OCI-M2 (cell line): ENCODE results near the gene POP7.

ENCODE experiments used
- DNase-seq: peaks from one replicate; lab custom pipeline; 2025; ENCODE audit not compliant: unreplicated experiment; lab: John Stamatoyannopoulos, UW

Gene POP7

DNA sequence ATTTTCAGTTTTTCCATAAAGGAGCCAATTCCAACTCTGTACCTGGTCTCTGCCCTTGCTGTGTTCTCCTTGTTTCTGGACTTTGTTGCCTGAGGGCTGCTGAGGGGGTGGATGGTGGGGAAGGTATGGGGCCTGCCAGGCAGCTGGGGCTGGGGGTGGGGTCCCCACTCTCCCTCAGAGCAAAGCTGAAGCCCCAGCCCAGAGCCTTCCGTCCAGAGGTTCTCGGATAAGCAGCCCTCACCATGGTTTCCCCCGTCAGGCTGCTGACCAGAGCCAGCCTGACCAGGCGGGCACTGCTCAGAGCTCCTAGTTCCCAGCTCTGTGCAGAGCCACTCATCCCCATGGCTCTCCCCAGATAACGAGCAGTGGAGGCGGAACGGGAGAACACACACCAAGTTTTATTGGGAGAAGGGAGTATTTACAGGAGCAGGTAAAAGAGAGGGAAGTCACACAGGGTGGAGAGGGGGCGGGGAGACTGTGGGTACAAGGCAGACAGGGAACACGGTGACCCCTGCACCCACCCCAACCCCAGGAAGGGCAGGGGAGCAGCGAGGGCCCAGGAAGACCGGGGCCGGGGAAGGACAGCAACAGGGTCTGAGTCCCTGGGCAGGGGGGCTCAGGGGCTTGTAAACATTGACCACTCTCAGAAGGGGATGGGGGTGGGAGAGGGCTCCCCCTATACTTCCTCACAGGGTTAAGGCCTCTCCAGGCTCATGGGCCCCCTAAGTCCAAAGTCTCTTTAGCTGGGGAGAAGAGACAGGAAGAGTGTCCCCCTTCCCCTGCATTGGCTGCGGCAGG, 26.6 kb upstream of the POP7 start:
- DNase-seq, result no peak

DNA sequence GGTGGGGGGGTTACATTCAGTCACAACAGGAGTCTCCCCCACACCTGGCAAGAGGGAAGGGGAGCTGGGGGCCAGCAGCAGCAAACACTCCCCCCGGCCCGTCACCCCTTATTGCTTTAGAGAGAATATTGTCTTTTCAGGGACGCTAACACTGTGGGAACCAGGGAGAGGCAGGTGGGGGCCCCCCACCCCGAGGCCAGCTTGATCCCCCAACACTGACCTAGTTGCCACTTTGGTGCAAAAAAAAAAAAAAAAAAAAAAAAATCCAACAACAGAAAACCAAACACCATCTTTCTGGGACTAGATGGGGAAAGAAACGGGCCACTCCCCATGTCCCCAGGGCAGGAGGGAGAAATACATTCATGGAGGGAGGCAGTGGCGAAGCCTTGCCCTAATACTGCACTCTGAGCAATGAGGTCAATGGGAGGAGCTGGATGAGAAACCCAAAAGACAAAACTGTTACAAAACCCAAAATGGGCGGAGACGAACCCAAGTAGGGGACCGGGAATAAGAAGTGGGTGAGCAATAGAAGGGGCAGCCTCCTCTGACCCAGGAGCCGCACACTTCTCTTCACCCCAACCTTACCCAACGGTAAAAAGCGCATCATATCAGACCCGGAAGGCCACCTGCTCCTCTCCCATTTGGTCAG, 25.9 kb upstream of the POP7 start:
- no peak for DNase-seq

DNA sequence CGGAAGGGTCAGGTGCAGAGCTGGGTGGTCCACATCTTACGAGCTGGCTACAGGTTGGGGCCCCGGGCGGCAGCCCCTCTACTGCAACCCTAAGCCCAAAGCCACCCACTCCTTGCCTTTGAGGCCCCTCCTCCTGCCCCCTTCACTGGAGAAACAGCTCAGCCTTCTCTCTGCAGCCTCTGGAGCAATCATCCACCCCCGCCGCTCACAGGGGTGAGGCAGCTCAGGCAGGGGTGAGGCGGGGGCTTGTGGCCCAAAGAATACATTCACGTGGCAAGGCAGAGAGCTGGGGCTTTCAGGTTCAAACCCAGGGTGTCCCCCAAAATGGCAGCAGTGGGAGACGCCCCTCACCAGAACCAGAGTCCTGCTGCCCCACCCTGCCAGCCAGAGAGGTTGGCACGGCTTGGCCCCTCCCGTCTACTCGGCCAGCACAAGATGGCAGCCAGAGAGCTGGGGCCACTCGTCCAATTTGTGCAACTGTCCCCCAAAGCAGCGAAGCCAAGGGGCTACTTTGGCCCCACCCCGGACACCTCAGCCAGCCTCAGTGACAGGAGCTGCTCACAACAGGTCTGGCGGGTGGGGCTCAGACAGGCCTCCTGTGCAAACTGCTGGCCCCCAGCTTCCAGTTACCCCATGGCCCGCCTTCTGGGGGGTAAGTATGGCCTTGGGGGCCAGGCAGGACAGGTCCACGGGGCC, 25.2 kb upstream of the POP7 start:
- DNase-seq, result no peak

DNA sequence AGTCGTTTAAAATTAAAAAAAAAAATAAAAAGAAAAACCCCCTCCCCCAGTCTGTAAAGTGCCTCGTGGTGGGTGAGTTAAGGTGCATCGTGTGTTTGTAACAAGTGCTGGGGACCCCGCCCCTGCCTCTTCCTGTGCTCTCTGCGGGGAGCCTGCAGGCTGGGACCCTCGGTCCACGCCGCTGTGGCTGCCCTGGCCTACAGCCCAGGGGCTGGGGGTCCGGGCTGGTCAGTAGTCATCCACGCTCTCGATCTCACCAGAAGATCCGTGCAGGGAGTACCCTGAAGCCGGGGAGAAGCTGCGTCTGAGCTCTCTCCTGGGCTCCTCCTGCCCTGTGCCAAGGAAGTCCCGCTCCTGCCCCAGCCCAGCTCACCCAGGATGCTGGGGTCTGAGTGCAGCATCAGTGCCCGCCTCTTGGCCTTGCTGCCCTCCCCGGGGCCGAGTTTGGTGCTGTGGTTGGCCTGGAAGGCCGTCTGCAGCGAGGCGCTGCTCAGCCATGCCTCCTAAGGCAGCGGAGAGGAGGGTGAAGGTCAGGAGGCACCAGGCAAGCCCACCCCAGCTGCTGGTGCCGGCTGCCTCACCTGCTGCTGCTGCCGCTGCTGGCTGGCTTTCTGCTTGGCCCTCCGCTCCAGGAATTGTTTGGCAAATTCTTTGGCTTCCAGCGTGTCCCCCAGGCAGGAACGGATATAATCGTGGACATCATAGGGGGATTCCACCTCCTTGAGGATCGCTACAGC, 24.3 kb upstream of the POP7 start:
- no peak for DNase-seq

DNA sequence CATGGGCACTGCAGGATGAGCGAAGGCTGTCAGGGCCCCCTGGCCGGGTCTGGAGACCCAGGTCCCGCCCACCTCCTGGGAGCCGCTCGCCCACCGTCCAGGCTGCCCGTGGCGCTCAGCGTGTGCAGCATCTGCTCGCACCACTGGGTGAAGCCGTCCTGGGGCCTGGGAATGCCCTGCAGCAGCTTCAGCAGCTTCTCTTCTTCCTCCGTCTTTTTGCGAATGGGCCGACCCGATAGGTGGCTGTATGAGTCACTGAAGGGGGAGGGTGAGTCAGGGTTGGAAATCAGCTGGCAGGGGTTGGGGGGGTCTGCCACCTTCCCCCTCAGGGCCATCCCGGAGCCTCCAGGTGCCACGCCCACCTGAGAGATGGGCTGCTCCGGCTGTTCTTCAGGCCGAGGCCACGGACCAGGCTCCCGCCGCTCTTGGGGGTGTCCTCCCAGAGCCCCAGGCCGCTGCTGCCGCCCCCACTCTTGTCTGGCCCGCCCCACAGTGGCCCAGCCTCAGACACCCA, 23.6 kb upstream of the POP7 start:
- no peak for DNase-seq

DNA sequence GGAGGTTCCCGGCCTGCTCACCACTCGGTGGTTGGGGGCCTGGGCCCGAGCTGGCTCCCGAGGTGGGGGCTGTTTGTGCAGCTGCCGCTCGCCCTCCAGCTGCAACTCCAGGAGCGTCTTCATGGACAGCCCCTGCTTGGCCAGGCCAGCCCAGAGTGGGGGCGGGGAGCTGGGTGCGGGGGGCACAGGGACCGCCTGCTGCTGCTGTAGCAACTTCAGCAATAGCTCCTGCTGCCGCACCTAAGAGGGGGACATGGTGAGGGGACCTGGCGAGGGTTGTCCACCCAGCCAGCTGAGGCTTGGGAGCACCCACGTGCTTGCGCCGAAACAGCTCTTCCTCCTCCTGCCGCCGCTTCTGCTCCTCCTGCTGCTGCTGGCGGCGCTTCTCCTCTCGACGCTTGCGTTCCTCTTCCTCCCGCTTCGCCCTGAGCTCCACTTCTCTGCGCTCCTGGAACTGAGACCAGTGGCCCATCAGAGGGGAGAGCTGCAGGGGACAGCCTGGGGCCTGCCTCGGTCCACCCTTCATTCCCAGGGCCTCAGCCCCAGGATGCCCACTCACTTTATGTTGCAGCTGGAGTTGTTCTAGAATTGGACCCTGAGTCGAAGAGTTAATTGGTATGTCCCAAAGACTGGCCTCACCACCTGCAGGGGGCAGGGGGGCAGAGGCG, 22.8 kb upstream of the POP7 start:
- no peak for DNase-seq

DNA sequence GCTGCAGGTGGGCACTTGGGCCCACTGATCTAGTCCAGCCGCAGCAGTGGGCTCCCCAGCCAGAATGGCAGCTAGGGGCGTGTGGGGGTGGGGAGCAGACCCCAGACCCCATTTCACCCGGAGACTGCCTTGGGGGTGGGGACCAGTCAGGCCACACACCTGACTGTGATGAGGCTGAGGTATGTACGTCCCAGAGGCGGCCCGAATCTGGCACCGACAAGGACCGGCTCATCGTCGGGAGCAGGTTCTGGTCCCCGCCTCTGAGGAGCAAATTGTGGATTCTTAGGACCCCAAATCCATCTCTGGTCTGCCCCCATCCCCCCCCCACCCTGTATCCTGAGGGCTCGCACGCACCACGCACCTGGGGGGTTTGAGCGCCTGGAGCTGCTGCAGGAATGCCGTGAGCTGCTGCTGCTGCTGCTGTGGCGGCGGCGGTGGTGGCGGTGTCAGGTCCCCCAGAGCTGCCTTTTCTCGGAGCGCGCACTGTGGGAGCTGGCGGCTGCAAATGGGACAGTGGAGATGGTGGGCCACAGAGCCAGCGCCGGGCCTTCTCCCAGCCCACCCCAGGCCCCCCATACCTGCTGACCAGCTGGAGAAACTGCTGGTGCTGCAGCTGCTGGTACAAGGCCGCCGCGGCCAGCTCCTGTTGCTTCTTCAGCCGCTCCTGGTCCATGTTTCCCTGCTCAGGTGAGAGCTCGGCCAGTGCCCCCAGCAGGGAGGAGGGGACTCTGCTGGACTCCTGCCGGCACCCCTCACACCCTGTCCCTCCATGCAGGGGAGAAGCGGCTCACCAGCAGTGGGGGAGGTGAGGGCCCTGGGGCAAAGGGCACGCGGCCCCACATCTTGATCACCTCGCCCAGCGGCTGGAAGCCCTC, 22.0 kb upstream of the POP7 start:
- no peak for DNase-seq

DNA sequence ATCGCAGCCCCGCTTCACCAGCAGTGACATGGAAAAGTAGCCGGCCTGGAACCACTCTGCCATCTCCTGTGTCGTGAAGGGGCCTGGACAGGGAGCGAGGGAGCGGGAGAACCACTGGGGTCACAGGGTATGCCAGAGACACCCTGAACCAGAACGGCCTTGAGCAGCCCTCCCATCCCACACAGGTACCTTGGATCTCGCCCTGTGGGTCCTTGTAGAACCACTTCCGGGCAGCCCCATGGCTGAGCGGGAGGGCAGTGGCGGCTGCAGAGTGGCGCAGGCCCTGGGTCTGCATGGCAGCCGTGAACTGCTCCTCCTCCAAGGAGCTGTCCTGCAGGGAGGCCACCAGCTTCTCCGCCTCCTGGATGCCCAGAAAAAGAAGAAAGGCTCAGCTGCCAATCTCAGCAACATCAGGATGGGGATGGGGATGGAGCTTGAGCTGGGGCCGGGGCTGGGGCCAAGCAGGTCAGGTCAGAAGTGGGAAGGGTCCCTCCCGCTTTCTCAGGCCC, 21.3 kb upstream of the POP7 start:
- no peak for DNase-seq

DNA sequence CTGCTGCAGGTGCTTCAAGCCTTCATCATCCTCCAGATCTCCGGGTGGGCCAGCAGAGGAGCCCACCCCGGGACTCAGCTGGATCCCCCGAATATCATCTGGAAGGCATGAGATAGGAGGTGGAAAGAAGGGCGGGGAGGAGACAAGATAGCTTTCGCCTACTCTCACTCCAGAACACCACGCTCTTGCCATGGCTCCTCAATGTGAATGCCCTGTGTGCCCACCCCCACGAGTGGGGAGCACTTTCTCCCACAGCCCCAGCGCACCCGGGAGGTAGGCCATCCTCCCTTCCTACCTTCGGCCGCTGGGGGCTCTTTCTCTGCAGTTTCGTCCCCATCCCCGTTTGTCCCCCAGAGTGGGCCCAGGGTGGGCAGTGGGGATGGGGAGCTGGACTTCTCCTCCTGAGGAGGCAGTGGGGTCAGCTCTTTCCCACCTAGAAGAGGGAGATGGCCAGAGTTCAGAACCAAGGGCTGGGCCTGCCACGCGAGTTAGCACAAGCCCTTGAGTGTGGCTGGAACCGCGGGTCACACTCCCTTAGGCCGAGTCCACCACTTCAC, 20.8 kb upstream of the POP7 start:
- DNase-seq, result no peak

DNA sequence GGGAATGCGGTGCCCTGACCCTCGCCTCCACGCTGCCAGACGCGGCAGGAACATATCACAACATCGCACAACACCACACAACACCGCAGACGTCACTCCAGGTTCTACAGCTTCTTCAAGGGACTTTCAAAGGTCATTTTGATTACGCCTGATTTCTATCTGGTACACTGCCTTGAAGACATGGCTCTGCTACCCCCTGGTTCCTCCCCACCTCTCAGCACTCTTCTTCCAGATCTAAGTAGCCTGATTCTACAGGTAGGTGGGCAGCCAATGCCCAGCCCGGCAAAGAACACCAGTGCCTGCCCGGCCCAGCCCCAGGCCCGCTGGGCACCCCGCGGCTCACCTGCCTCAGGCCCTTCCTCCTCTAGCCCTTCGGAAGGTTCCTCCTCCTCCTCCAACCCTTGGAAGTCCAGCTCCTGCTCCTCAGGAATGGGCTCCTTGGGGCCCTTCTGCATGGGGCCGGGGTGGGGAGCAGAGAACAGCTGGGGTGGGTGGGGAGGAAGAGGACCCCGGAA, 20.2 kb upstream of the POP7 start:
- DNase-seq, result no peak

DNA sequence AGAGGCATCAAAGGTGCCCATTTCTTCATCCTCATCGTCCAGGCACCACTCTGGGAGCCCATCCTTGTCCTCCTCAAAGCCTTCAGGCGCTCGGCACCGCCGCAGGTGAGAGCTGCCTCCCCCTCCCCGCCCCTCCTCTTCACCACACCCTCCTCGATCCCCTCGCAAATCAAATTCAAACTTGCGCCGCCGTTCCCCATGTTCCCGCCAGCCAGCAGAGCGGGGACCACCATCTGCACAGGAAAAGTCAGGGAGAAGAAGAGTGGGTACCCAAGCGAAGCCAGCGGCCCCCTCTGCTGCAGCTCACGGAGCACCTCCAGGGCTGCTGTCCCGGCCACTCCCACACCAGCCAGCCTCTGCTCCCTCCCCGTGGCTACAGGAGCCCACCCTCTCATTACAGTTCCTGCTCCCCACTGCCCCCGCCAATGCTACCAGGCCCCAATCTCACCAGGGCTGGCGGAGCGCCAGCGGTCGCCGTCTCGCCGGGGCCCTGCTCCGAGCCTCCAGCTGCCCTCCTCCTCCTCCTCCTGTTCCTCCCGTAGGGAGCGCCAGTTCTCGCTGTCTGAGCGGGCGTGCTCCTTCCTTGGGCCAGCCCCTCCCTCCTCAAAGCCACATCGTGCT, 19.6 kb upstream of the POP7 start:
- DNase-seq, result no peak

DNA sequence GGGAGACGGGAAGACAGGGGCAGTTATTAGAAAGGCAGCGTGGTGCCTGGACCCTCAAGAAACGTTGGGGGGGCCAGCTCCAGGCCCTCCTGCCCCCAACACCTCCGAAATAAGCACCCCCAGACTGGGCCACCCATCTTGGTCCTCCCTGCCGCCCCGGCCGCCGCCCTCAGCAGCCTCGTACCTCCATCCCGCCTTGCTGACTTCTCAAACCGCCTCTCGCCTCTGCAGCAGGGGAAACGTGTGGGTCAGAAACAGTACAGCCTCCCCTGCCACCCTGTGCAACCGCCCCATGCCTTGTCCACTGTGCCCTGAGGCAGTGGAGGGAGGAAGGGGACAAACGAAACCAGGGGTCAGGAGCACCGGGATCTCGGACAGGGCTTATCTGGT, 19.1 kb upstream of the POP7 start:
- no peak for DNase-seq

DNA sequence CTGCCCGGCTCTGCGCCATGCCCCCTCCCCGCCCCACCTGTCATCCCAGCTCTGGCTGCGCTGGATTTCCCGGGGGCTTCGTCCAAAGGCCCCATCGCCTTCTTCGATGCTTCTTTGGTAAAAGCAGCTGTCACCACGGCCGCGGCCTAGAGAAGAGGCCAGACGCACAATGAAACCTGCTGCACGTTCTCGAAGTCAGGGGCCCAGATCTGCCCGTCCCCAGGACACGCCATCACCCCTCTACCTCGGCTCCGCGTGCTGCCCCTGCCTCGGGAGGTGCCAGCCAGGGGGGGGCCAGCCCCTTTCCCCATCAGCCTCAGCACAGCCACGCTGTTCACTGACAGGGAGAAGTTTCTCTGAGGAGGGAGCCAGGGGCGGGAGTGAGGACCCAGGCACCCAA, 18.7 kb upstream of the POP7 start:
- no peak for DNase-seq

DNA sequence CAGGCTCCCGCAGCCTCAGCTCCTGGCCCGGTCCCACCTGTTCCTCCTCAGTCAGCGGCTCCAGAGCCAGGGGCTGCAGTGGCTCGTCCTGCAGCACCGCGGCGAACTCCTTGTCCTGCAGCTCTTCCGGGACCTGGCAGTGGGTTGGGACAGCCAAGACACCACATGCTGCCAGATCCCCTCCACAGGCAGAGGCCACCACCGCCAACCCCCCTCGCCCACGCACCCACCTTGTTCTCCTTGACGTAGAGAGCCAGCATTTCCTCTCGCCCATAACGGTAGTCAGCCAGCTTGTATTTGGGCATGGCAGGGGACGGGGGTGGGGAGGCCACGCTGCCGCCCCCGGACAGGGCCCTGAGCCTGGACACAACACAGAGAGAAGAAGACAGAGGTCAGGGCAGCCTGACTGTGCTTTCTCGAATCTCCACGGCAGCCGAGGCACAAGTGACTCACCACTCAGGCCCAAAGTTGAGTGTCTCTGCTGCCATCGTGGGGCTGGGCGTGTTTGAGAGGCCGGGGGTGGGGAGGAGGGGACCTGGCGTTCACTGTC, 18.1 kb upstream of the POP7 start:
- DNase-seq, result no peak

DNA sequence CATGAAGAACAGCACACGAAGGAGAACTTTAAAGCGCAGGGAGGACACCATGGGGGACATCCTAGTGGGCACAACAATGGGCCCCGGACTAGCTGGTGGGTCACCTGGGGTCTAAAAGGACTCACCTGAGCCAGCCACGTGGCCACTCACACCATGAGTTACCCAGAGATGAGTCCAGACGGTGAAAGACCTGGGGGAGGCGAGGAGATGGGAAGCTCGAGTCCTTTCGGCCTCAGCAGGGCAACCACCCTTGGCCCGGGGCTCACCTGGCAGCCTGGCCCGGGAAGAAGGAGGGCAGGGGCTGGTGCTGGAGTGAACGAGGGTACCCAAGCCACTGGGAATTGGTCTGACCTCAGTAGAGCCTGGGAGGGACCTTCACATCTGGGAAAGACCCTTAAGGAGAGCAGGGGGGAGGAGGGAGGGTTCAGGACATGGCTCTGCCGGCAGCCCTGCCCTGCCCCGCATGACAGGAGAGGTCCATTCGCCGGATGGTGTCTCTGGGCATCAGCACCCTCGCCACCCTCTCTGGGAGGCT, 17.5 kb upstream of the POP7 start:
- DNase-seq, result no peak

DNA sequence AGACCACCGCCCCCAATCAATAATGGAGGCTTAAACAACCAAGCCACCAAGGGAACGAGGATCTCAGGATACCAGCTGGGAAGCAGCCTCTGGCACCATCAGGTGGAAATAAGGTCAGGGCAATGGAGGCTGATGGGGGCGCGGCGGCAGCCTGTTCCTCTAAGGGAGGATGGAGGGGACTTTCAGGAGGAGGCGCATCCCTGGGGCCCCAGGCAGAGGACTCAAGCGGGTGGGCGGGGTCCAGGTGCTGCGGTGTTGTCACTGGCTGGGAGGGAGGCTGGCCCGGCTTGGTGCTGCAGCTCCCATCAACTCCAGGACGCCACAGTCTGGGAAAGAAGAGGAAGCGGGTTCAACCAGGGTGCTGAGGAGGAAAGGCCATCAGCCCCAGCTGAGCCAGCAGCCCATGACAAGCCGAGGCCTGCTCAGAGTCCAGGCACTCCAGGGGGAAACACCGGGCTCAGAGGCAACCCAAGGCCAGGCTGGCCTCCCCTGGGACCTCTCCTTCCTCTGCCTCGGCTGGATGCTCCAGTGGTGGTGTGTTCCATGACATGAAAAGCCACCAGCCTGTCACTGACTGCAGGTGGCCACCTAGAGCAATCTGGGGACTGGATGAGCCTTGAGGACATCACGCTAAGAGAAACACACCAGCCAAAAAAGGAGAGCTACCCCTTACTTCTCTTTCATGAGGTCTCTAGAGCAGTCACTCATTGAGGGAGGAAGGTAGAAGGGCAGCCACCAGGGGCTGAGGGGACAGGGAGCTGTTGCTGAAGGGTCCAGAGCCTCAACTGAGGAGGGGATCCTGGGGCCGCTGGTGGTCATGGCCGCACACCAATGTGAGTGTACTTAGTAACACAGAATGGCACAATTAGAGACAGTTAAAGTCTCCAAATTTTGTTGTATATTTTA, 16.4 kb upstream of the POP7 start:
- no peak for DNase-seq
